OCI-LY7 (cell line): Measurements from ENCODE around the gene FMNL2. TPM values are rescaled to one million over a fixed set of nuclear protein-coding genes. Genes with fewer than 3 reads are reported as not detected.

Experiments used
- BruUV-seq: library from RNA; stranded (reverse); fragments of 400-500 nt; replicated peaks from 2 replicates; lab custom pipeline; 2021; lab: Mats Ljungman, UMichigan
- CTCF ChIA-PET: fragments of 300-600 bp; sonication (Branson Sonifier 250); formaldehyde crosslinking; loops from one replicate; lab custom pipeline; 2022; ENCODE audit warnings: antibody characterized with exemption; ENCODE audit not compliant: unreplicated experiment; lab: Charles Lee
- POLR2A ChIA-PET: fragments of 300-600 bp; sonication (Branson Sonifier 250); formaldehyde crosslinking; loops from one replicate; lab custom pipeline; 2022; ENCODE audit warnings: antibody characterized with exemption; lab: Charles Lee
- DNase-seq: peaks from one replicate; pipeline ENCODE4 v3.0.0-alpha.2; 2015; ENCODE audit warnings: low spot score
- H2AFZ ChIP-seq: fragments of 200-600 bp; sonication (generic), shearing (Covaris generic); 2 replicates; pipeline ENCODE4 v1.6.1; 2014; ENCODE audit warnings: mild to moderate bottlenecking, antibody characterized with exemption, low read length, moderate library complexity
- H3K27ac ChIP-seq: fragments of 200-600 bp; sonication (generic); 2 replicates; pipeline ENCODE4 v1.5.1; 2014; ENCODE audit warnings: mixed run types, low read depth, mild to moderate bottlenecking, moderate library complexity, low read length, inconsistent platforms; ENCODE audit not compliant: poor library complexity, severe bottlenecking
- H3K36me3 ChIP-seq: fragments of 200-600 bp; sonication (generic); 2 replicates; pipeline ENCODE4 v1.6.1; 2014; ENCODE audit warnings: mild to moderate bottlenecking, antibody characterized with exemption, low read length, moderate library complexity, mixed read lengths; ENCODE audit not compliant: insufficient read depth
- H3K4me1 ChIP-seq: fragments of 200-600 bp; sonication (generic); 2 replicates; pipeline ENCODE4 v1.5.1; 2014; ENCODE audit warnings: mild to moderate bottlenecking, low read length; ENCODE audit not compliant: insufficient read depth, poor library complexity, severe bottlenecking
- H3K4me2 ChIP-seq: fragments of 200-600 bp; sonication (generic); 2 replicates; pipeline ENCODE4 v1.6.1; 2014; ENCODE audit warnings: mild to moderate bottlenecking, low read length
- H3K4me3 ChIP-seq: fragments of 200-600 bp; sonication (generic); 2 replicates; pipeline ENCODE4 v1.5.1; 2014; ENCODE audit warnings: mild to moderate bottlenecking, low read depth, low read length; ENCODE audit not compliant: poor library complexity, severe bottlenecking
- H3K79me2 ChIP-seq: fragments of 200-600 bp; sonication (generic); 2 replicates; pipeline ENCODE4 v1.6.1; 2016; ENCODE audit warnings: low read depth, mild to moderate bottlenecking, low read length, moderate library complexity, mixed read lengths; ENCODE audit not compliant: insufficient read depth
- H3K9me2 ChIP-seq: fragments of 200-600 bp; sonication (generic); 2 replicates; pipeline ENCODE4 v1.6.1; 2016; ENCODE audit warnings: mild to moderate bottlenecking, low read length, mixed read lengths; ENCODE audit not compliant: insufficient read depth
- H3K9me3 ChIP-seq: fragments of 200-600 bp; sonication (generic); 2 replicates; pipeline ENCODE4 v1.6.1; 2014; ENCODE audit warnings: mild to moderate bottlenecking, mixed run types, low read length, mixed read lengths
- H4K20me1 ChIP-seq: fragments of 200-600 bp; sonication (generic); 2 replicates; pipeline ENCODE4 v1.6.1; 2014; ENCODE audit warnings: mild to moderate bottlenecking, antibody characterized with exemption, low read length, moderate library complexity, mixed read lengths; ENCODE audit not compliant: insufficient read depth
- CTCF ChIP-seq: fragments of 200-600 bp; sonication (generic); conservative IDR thresholded peaks from 2 replicates; pipeline ENCODE4 v1.5.1; 2014; ENCODE audit warnings: mild to moderate bottlenecking, antibody characterized with exemption, low read length, moderate library complexity, mixed read lengths
- EZH2phosphoT487 ChIP-seq: fragments of 200-600 bp; sonication (generic); IDR thresholded peaks from 2 replicates; pipeline ENCODE4 v1.6.1; 2018; ENCODE audit warnings: low read depth, borderline replicate concordance, mild to moderate bottlenecking, mixed run types, antibody characterized with exemption, low read length, moderate library complexity, mixed read lengths
- intact Hi-C: fragments of 100-400 bp; cut with micrococcal nuclease; formaldehyde crosslinking; loops from one replicate; pipeline ENCODE4 v1.10.0; 2022; ENCODE audit not compliant: unreplicated experiment
- total RNA-seq, 2 experiments: library from RNA; depleted of rRNA in 1 of 2; stranded (reverse); fragments of >200 nt in 1 of 2; shearing (Covaris generic) in 1 of 2; gene quantifications; 2 replicates each; pipeline ENCODE4 v1.2.3, GENCODE V29; 2014 to 2022

Gene FMNL2
- total RNA-seq, 2 experiments from 2014 or later = 0.03 to 0.21 TPM

GRCh38 chr2:152384992-152385391, 50.0 kb downstream of the FMNL2 start:
- CTCF ChIA-PET = no interaction called here
- Histone ChIP-seq H2AFZ (no peak overlapping the region), H4K20me1 (no peaks in the 10 kb centered on the region), H3K4me2 (no peak overlapping the region), H3K4me1 (no peaks in the 10 kb centered on the region), H3K79me2 (no peaks in the 10 kb centered on the region), H3K4me3 (no peak overlapping the region), H3K36me3 (no peaks in the 10 kb centered on the region), H3K9me2 (no peaks in the 10 kb centered on the region), H3K27ac (no peak overlapping the region), H3K9me3 (no peaks in the 10 kb centered on the region)
- no TSS peak for BruUV-seq
- POLR2A ChIA-PET = no interaction called here
- no peak for TF ChIP-seq EZH2phosphoT487
- TF ChIP-seq CTCF = no peak
- DNase-seq = no peak
- intact Hi-C loops = no loop called here

GRCh38 chr2:152385650-152386049, 50.7 kb downstream of the FMNL2 start:
- no peaks in the 10 kb centered on the region for H3K79me2 ChIP-seq
- no peak for TF ChIP-seq EZH2phosphoT487
- no peak for TF ChIP-seq CTCF
- H3K27ac ChIP-seq = no peak overlapping the region
- BruUV-seq = no TSS peak
- DNase-seq = no peak
- H3K4me3 ChIP-seq = no peak overlapping the region
- intact Hi-C loops = no loop called here
- ChIA-PET POLR2A (no interaction called here), CTCF (no interaction called here)
- H2AFZ ChIP-seq = no peak overlapping the region
- H3K9me2 ChIP-seq = no peaks in the 10 kb centered on the region
- no peaks in the 10 kb centered on the region for H3K9me3 ChIP-seq
- H3K4me1 ChIP-seq = no peaks in the 10 kb centered on the region
- no peaks in the 10 kb centered on the region for H3K36me3 ChIP-seq
- no peaks in the 10 kb centered on the region for H4K20me1 ChIP-seq
- H3K4me2 ChIP-seq = no peak overlapping the region

GRCh38 chr2:152386266-152386665, 51.3 kb downstream of the FMNL2 start:
- Histone ChIP-seq H2AFZ (no peak overlapping the region), H3K27ac (no peak overlapping the region), H3K36me3 (no peaks in the 10 kb centered on the region), H3K4me1 (no peaks in the 10 kb centered on the region), H3K79me2 (no peaks in the 10 kb centered on the region), H4K20me1 (no peaks in the 10 kb centered on the region), H3K4me2 (no peak overlapping the region), H3K4me3 (no peak overlapping the region), H3K9me3 (no peaks in the 10 kb centered on the region), H3K9me2 (no peaks in the 10 kb centered on the region)
- ChIA-PET POLR2A (no interaction called here), CTCF (no interaction called here)
- DNase-seq = no peak
- no peak for TF ChIP-seq CTCF
- no peak for TF ChIP-seq EZH2phosphoT487
- intact Hi-C loops = no loop called here
- no TSS peak for BruUV-seq
